ENCODE results near the gene DIABLO. TPM values are rescaled to one million over a fixed set of nuclear protein-coding genes. Genes with fewer than 3 reads are reported as not detected.
A peak's percentile ranks its signal among the peaks of the same experiment; 100 is the strongest.

Gene DIABLO
- total and polyA plus RNA-seq, 9 of the 15 experiments (the other 6 are each of a cell fraction or from before 2014, with no cell fraction given) = 37.3 to 101 (median 80.1) TPM

- intact Hi-C loops (cut with micrococcal nuclease) (no loop called here), in situ Hi-C loops (cut with MboI) (no loop called here)
- no TSS peak for BruUV-seq (replicated peaks)
- Histone ChIP-seq H2AFZ (ENCODE audit: low read depth, low read length) (no peak overlapping the region), H3K36me3 (ENCODE audit: control insufficient read depth, insufficient read depth, low read length) (no peaks in the 10 kb centered on the region), H3K9me3 (replicated peaks; ENCODE audit: control insufficient read depth, insufficient read depth, low read depth, low read length) (peaks cover 14% of the 10 kb centered on the region), H3K27ac (ENCODE audit: extremely low read depth, low read depth, low read length) (no peak overlapping the region), H3K9me1 (ENCODE audit: control insufficient read depth, insufficient read depth, low read length) (no peaks in the 10 kb centered on the region), H4K20me1 (replicated peaks; ENCODE audit: control insufficient read depth, insufficient read depth, low read length) (no peaks in the 10 kb centered on the region), H3K79me2 (ENCODE audit: control insufficient read depth, insufficient read depth, low read length) (no peaks in the 10 kb centered on the region), H3K4me3 (no peak overlapping the region), H3K4me2 (ENCODE audit: insufficient read depth, low read length) (no peak overlapping the region), H3K9ac (ENCODE audit: insufficient read depth in 1 of 2, low read depth in 2 of 2, low read length in 2 of 2) (no peak overlapping the region), H3K4me1 (replicated peaks in 1 of 2; ENCODE audit: control insufficient read depth in 2 of 2, insufficient read depth in 2 of 2, low read length in 2 of 2) (peaks cover 23 to 28% of the 10 kb centered on the region in 2 experiments), H3K27me3 (ENCODE audit: control insufficient read depth in 2 of 2, insufficient read depth in 2 of 2, low read length in 2 of 2) (no peaks in the 10 kb centered on the region)
- no peak for ATAC-seq
- DNase-seq (ENCODE audit: extremely low read depth in 1 of 4, low spot score in 3 of 4) = no peak
- 73% methylated on average over 4 of the region's 4 CpGs for WGBS (ENCODE audit: insufficient coverage, low coverage, missing lambda C conversion rate)
- CTCF ChIA-PET (ENCODE audit: low intra/inter-chr PET ratio) = no interaction called here
- POLR2A ChIA-PET = interaction anchor here (0.7 kb wide), 1 partner anchor 26 kb away, joined by 3 read pairs; no protein-coding TSS in a partner anchor
- FAIRE-seq = no peak
- TF ChIP-seq ZC3H4 (CRISPR knock-in tag; IDR thresholded peaks at IDR 0.05; ENCODE audit: borderline replicate concordance) (no peak), ZNF551 (CRISPR knock-in tag; IDR thresholded peaks at IDR 0.05) (no peak), HDAC2 (IDR thresholded peaks at IDR 0.05) (no peak), TRIM28 (IDR thresholded peaks at IDR 0.05) (peak; percentile 91), ZNF280A (IDR thresholded peaks at IDR 0.05; ENCODE audit: low read depth, partially characterized antibody) (peak; percentile 58), EHMT2 (IDR thresholded peaks at IDR 0.05) (peak; percentile 80), ZEB2 (IDR thresholded peaks at IDR 0.05) (no peak), CC2D1A (IDR thresholded peaks at IDR 0.05) (no peak), ZNF76 (CRISPR knock-in tag; IDR thresholded peaks at IDR 0.05; ENCODE audit: borderline replicate concordance) (no peak), ATF1 (CRISPR knock-in tag; IDR thresholded peaks at IDR 0.05) (no peak), ATF1 (tag; IDR thresholded peaks at IDR 0.05) (no peak), TGIF2 (CRISPR knock-in tag; IDR thresholded peaks at IDR 0.05) (no peak), CEBPG (CRISPR knock-in tag; IDR thresholded peaks at IDR 0.05) (no peak), CEBPG (tag; conservative IDR thresholded peaks at IDR 0.05 in 1 of 2, IDR thresholded peaks at IDR 0.05 in 1 of 2) (no peak), ZNF121 (CRISPR knock-in tag; conservative IDR thresholded peaks at IDR 0.05) (no peak), POLR2AphosphoS2 (IDR thresholded peaks at IDR 0.05; ENCODE audit: low read length) (no peak), MXI1 (IDR thresholded peaks at IDR 0.05; ENCODE audit: low read depth, low read length) (no peak), IRF1 (CRISPR knock-in tag; IDR thresholded peaks at IDR 0.05; ENCODE audit: borderline replicate concordance) (no peak), TRIM24 (IDR thresholded peaks at IDR 0.05) (peak; percentile 83 to 91), NR3C1 (CRISPR knock-in tag; IDR thresholded peaks at IDR 0.05) (no peak), YBX1 (IDR thresholded peaks at IDR 0.05) (no peak), ARID3A (IDR thresholded peaks at IDR 0.05; ENCODE audit: borderline replicate concordance, low read depth, low read length) (no peak), RNF2 (IDR thresholded peaks at IDR 0.05) (no peak)
Measured at GRCh38 chr12:122195405-122195804, 30.4 kb downstream of the DIABLO start.
